GM21825 (cell line): ENCODE data around the gene KCNA3.

Experiments
- ATAC-seq: cut with Tn5 transposase; IDR thresholded peaks from one replicate; pipeline ENCODE4 v1.9.1; 2021; ENCODE audit warnings: mild to moderate bottlenecking, moderate library complexity; ENCODE audit not compliant: unreplicated experiment

The KCNA3 gene

DNA sequence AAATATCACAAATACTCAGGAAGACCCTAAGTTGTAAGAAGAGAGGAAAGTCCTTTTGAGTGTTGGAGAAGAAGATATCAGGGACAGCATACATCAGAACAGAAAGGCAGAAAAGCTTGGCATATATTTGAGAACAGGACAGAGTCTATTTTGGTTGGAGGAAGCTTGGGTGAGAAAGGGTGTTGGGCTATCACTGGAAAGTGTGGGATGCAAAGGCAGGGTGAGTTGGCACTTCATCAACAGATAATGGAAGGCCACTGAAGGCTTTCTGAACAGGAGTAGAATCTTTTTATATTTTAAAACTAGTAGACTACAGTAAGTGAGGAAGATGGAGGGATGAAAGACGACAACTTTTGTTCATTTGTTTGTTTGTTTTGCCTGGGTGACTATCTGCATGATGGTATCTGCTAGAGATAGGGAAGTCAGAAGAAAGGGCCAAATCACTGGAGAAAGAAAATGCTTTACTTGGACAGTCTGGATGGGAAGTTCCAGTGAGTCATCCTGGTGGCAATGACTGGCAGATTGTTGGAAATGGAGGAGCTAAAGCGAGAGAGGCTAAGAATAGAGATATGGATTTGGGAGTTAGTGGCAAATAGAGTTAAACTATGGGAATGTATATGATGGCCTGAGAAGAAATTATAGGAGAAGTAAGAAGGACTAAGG, 34.9 kb downstream of the KCNA3 start:
- no peak for ATAC-seq

GRCh38 chr1:110638556-110638955, 36.2 kb downstream of the KCNA3 start:
- no peak for ATAC-seq

DNA sequence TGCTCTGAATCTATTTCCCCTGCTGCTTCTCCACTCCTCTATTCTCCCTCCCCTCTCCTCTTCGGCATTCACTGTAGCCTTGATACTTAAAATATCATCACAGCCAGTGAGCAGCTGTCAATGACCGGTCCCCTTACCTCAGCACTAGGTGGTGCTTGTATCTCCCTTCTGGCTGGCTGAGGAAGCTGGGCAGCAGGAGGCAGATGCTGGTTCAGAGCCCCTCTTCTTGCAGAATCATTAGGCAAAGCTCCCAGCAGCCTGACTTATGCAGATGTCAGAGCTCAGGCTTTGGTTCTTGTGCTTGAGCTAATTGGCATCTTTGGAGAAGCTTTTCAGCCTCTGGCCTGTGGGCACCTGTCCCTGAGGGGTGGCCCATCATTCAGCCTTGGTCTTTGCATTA, 36.7 kb downstream of the KCNA3 start:
- ATAC-seq: no peak

DNA sequence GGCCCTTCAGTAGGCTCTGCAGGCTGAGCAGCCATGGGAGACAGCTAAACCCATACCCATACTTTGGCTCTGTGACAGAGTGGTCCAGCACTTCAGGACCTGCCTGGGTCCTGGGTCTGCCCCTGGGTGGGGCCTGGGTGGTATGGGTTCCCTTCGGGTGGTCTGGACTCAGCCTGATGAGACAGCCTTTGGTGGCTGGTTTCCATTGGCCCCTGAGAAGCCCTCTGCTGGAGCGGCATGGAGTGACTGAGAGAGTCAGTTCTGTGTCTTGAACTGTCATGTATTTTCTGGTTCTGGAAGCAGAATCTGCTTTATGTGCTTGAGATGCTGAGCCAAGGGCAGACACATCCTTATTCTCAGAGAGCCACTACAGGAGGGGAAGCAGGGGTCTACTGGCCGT, 37.3 kb downstream of the KCNA3 start:
- no peak for ATAC-seq

- no peak for ATAC-seq
Measured at GRCh38 chr1:110636149-110636935, 38.4 kb downstream of the KCNA3 start.

GRCh38 chr1:110635434-110635833, 39.3 kb downstream of the KCNA3 start:
- ATAC-seq: no peak

GRCh38 chr1:110634455-110635311, 40.1 kb downstream of the KCNA3 start:
- peak; percentile 64 for ATAC-seq

DNA sequence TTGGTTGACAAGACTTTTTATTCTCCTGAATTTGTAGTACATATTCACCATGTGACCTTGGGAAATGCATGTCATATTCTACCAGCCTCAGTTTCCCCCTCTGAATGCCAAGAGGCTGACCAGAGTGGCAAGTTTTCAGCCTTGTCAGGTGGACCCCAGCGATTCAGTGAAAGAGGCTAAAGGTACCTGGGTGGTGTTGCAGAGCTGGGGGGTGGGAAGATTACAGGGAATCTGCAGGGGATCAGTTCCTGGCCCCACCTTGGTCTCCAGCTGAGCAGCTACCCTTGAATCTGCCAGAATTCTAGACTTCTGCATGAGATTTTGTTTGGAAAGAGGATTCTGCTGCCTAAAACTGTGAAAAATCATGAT, 40.7 kb downstream of the KCNA3 start:
- ATAC-seq: no peak

DNA sequence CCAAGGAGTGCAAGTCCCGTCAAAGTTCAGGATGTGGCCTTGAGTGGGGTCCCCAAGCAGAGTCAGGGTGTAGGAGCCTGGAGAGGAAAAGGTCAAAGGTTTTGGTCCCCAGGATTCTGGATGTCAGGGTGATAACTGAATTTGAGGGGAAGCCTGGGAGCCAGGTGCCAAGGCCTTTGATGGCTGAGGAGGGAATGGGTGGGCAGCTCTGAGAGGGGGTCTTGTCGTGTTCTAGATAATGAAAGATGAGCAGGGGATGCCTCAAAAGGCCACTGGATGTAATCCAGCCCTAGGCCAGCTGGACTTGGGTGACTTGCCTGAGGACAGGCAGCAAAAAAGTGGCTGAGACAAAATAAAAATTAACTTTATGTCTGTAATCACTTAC, 41.1 kb downstream of the KCNA3 start:
- ATAC-seq: no peak

DNA sequence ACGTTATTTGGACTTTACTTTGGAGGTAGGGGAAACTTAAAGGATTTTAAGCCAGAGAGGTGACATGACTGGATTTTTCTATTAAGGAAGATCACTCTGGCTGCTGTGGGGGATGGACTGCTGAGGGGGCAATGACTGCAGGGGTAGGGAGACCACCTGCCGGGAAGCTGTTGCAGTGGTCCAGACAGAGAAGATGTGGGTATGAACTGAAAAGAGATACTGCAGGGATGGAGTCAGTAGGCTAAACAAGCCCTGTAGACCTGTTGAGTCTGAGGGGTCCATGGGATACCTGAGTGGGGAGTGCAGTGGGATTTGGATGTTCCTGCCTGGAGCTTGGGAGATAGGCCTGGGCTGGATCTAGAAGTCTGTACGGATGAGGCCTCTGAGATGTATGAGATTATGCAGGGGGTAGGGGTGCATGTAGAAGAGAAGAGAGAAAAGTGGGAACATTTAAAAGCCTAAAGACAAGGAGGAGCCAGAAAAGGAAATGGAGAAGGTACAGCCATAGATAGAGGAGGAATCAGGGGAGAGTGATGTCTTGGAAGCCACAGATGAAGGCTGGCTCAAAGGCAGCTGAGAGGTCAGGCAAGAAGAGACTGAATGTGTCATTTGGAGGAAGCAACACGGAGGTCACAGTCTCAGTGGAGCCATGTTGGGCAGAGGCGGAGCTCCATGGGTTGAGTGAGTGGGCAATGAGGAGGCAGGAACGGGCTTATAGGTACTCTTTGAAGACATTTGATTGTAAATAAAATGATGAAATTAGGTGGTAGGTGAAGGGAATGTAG, 42.7 kb downstream of the KCNA3 start:
- ATAC-seq: no peak

- peak; percentile 47 for ATAC-seq
Measured at GRCh38 chr1:110630839-110631663, 43.7 kb downstream of the KCNA3 start.

DNA sequence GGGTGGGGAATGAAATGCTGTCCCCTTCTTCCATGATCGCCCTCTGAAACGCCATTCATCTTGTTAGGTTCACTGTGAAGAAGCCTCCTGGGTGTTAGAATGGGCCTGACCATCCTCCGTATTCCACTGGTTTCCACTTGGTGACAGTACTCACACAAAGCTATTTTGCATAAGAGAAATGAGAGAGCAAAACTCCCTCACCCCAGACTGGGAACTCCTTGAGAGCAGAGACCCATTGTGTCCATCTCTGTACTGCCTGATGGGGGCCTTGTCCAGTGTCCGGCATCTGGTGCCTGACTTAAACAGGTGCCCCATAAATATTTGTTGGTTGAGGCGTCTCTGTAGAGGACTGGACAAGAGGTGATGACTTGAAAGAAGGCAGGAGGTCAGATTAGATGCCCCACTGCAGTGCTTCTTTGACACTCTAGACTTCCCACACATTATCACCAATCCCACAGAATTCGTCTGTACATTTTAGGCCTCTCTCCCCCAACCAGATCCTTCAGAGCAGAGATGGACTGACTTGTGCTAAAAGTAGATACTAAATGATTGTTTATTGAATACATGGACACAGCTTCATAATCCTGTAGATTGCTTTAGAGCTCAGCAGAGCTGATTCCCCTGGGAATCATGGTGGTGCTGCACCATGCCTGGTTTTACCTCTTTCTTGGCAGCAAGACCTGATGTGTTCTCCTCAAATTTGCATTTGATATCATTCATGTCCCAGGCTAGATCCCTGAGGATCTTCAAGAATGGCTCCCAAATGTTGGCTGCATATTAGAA, 46.2 kb downstream of the KCNA3 start:
- ATAC-seq: no peak

GRCh38 chr1:110627764-110628163, 47.0 kb downstream of the KCNA3 start:
- ATAC-seq: no peak

DNA sequence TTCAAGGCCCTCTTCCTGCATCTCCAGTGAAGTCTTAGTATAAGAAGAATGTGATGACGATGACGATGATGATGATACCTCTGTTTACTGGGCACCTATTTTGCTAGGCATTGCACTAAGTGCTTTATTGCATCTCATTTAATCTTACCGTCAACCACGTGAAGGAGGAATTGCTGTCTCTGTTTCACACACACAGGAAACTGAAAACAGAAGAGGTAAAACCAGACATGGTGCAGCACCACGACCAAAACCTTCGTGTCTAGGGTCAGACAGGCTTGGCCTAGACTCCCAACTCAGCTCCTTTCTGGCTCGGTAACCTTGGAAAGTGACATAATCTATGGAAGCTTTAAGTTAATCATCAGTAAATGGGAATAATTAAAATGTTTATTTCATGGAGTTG, 47.9 kb downstream of the KCNA3 start:
- no peak for ATAC-seq
